Bronchial epithelial cell (primary cell): Measurements from ENCODE around the gene GNG12. TPM values are rescaled to one million over a fixed set of nuclear protein-coding genes. Genes with fewer than 3 reads are reported as not detected.
A peak's percentile ranks its signal among the peaks of the same experiment; 100 is the strongest.

Experiments
- DNase-seq: peaks from one replicate; pipeline ENCODE4 v3.0.0-alpha.2; 2010; ENCODE audit warnings: low read depth
- FAIRE-seq: peaks from 2 replicates; lab custom pipeline; 2011; peaks lifted over from hg19 to GRCh38; lab: Jason Lieb, UNC
- H3K27me3 ChIP-seq: 2 replicates; pipeline ENCODE4 v1.5.1; 2011; ENCODE audit warnings: low read length; ENCODE audit not compliant: control insufficient read depth, insufficient read depth
- H3K36me3 ChIP-seq: 2 replicates; pipeline ENCODE4 v1.5.1; 2011; ENCODE audit warnings: low read length; ENCODE audit not compliant: control insufficient read depth, insufficient read depth
- H3K4me3 ChIP-seq: 2 replicates; pipeline ENCODE4 v1.5.1; 2011; ENCODE audit warnings: mild to moderate bottlenecking, low read depth, low read length, control low read depth
- CTCF ChIP-seq: IDR thresholded peaks from 2 replicates; pipeline ENCODE4 v1.5.1; 2011; ENCODE audit warnings: mild to moderate bottlenecking, moderate library complexity, low read length, control low read depth, inconsistent platforms; ENCODE audit not compliant: insufficient read depth, severe bottlenecking
- total RNA-seq: library from RNA; depleted of rRNA; stranded (reverse); fragments of >200 nt; gene quantifications from 2 replicates; pipeline ENCODE4 v1.2.1, GENCODE V29; 2014

GNG12 gene
- total RNA-seq, 1 donor from 2014 or later: 75.3 TPM

GRCh38 chr1:67741736-67742135 lies 91.5 kb downstream of the GNG12 start:
- Histone ChIP-seq H3K36me3 (no peaks in the 10 kb centered on the region), H3K4me3 (no peak overlapping the region), H3K27me3 (no peaks in the 10 kb centered on the region)
- no peak for FAIRE-seq
- no peak for DNase-seq
- no peak for TF ChIP-seq CTCF

- no peak overlapping the region for H3K4me3 ChIP-seq
- DNase-seq (no peak), FAIRE-seq (no peak)
- H3K27me3 ChIP-seq: no peaks in the 10 kb centered on the region
- H3K36me3 ChIP-seq: no peaks in the 10 kb centered on the region
- no peak for TF ChIP-seq CTCF
These were observed 92.1 kb downstream of the GNG12 start for GRCh38 chr1:67741121-67741520.

- TF ChIP-seq CTCF: no peak
- Histone ChIP-seq H3K36me3 (no peaks in the 10 kb centered on the region), H3K27me3 (no peaks in the 10 kb centered on the region), H3K4me3 (no peak overlapping the region)
- DNase-seq: no peak
- FAIRE-seq: no peak
These were observed 92.7 kb downstream of the GNG12 start for GRCh38 chr1:67740543-67740942.

- no peaks in the 10 kb centered on the region for H3K27me3 ChIP-seq
- no peak for TF ChIP-seq CTCF
- H3K36me3 ChIP-seq: no peaks in the 10 kb centered on the region
- FAIRE-seq (no peak), DNase-seq (no peak)
- H3K4me3 ChIP-seq: no peak overlapping the region
These were observed 93.9 kb downstream of the GNG12 start for GRCh38 chr1:67739361-67739760.

GRCh38 chr1:67738401-67738800 lies 94.9 kb downstream of the GNG12 start:
- no peaks in the 10 kb centered on the region for H3K27me3 ChIP-seq
- H3K36me3 ChIP-seq: no peaks in the 10 kb centered on the region
- FAIRE-seq (no peak), DNase-seq (peak; percentile 90)
- no peak overlapping the region for H3K4me3 ChIP-seq
- no peak for TF ChIP-seq CTCF

GRCh38 chr1:67737875-67738274 lies 95.4 kb downstream of the GNG12 start:
- FAIRE-seq: no peak
- no peaks in the 10 kb centered on the region for H3K36me3 ChIP-seq

More at GRCh38 chr1:67737875-67738274, 95.4 kb downstream of the GNG12 start:
- Histone ChIP-seq H3K4me3 (no peak overlapping the region), H3K27me3 (no peaks in the 10 kb centered on the region)
- TF ChIP-seq CTCF: no peak
- DNase-seq: no peak
